Neural progenitor cell (in vitro differentiated cells): ENCODE results near the gene DHRS2. TPM values are rescaled to one million over a fixed set of nuclear protein-coding genes. Genes with fewer than 3 reads are reported as not detected.

ENCODE experiments used
- DNase-seq: peaks from one replicate; pipeline ENCODE4 v3.0.0-alpha.2; 2016; ENCODE audit warnings: low spot score
- H2AFZ ChIP-seq: fragments of 200-600 bp; sonication (generic); replicated peaks from 2 replicates; pipeline ENCODE4 v1.6.1; 2016; ENCODE audit warnings: antibody characterized with exemption
- H3F3A ChIP-seq: fragments of 200-600 bp; sonication (generic); 2 replicates; pipeline ENCODE4 v1.6.1; 2016; ENCODE audit warnings: antibody characterized with exemption, low read depth
- H3K27ac ChIP-seq: fragments of 200-600 bp; sonication (generic); 2 replicates; pipeline ENCODE4 v1.5.1; 2016; ENCODE audit warnings: mild to moderate bottlenecking
- H3K27me3 ChIP-seq: fragments of 200-600 bp; sonication (generic); 2 replicates; pipeline ENCODE4 v1.6.1; 2016; ENCODE audit warnings: mild to moderate bottlenecking, moderate library complexity
- H3K36me3 ChIP-seq: fragments of 200-600 bp; sonication (generic); 2 replicates; pipeline ENCODE4 v1.5.1; 2016
- H3K4me1 ChIP-seq: fragments of 200-600 bp; sonication (generic); 2 replicates; pipeline ENCODE4 v1.6.1; 2016; ENCODE audit warnings: mixed run types
- H3K4me2 ChIP-seq: fragments of 200-600 bp; sonication (generic); 2 replicates; pipeline ENCODE4 v1.6.1; 2016
- H3K4me3 ChIP-seq: fragments of 200-600 bp; sonication (generic); 2 replicates; pipeline ENCODE4 v1.5.1; 2016
- H3K79me2 ChIP-seq: fragments of 200-600 bp; sonication (generic); 2 replicates; pipeline ENCODE4 v1.6.1; 2016; ENCODE audit warnings: low read depth
- H3K9ac ChIP-seq: fragments of 200-600 bp; sonication (generic); 2 replicates; pipeline ENCODE4 v1.6.1; 2016
- H3K9me3 ChIP-seq: fragments of 200-600 bp; sonication (generic); 2 replicates; pipeline ENCODE4 v1.5.1; 2016; ENCODE audit warnings: low read depth
- H4K20me1 ChIP-seq: fragments of 200-600 bp; sonication (generic); 2 replicates; pipeline ENCODE4 v1.6.1; 2016; ENCODE audit warnings: low read depth
- H3K27ac Mint-ChIP-seq: 3 replicates; pipeline ENCODE4 v1.8.0; 2021; ENCODE audit warnings: mixed read lengths
- H3K27me3 Mint-ChIP-seq: 2 replicates; pipeline ENCODE4 v1.8.0; 2022; ENCODE audit warnings: low read depth, mild to moderate bottlenecking, inconsistent platforms, moderate library complexity, mixed read lengths; ENCODE audit not compliant: insufficient read depth
- H3K36me3 Mint-ChIP-seq: 3 replicates; pipeline ENCODE4 v1.8.0; 2021; ENCODE audit warnings: mixed read lengths
- H3K4me1 Mint-ChIP-seq: 3 replicates; pipeline ENCODE4 v1.8.0; 2021; ENCODE audit warnings: mixed read lengths
- H3K4me3 Mint-ChIP-seq: 3 replicates; pipeline ENCODE4 v1.8.0; 2021; ENCODE audit warnings: mild to moderate bottlenecking, moderate library complexity, mixed read lengths
- H3K9me3 Mint-ChIP-seq: 3 replicates; pipeline ENCODE4 v1.8.0; 2020; ENCODE audit warnings: mixed read lengths
- CTCF ChIP-seq: fragments of 200-600 bp; sonication (generic); IDR thresholded peaks from 2 replicates; pipeline ENCODE4 v1.5.1; 2017; ENCODE audit warnings: antibody characterized with exemption, mild to moderate bottlenecking
- EZH2 ChIP-seq: fragments of 200-600 bp; sonication (generic); IDR thresholded peaks from 2 replicates; pipeline ENCODE4 v1.6.1; 2017; ENCODE audit warnings: antibody characterized with exemption, mild to moderate bottlenecking, moderate library complexity
- EZH2phosphoT487 ChIP-seq: fragments of 200-600 bp; sonication (generic); IDR thresholded peaks from 2 replicates; pipeline ENCODE4 v1.6.1; 2017; ENCODE audit warnings: antibody characterized with exemption
- total RNA-seq: library from RNA; depleted of rRNA; stranded (reverse); fragments of >200 nt; gene quantifications from 2 replicates; pipeline ENCODE4 v1.2.3, GENCODE V29; 2015; ENCODE audit warnings: low replicate concordance

The DHRS2 gene
- total RNA-seq, 1 donor from 2014 or later = 2.8 TPM

GRCh38 chr14:23653051-23653450 lies 16.9 kb downstream of the DHRS2 start:
- no peaks in the 10 kb centered on the region for H3K9me3 ChIP-seq
- no peak overlapping the region for H3K4me3 Mint-ChIP-seq
- H3K27me3 Mint-ChIP-seq = peaks cover 4% of the 10 kb centered on the region
- no peaks in the 10 kb centered on the region for H3K36me3 Mint-ChIP-seq
- no peak for DNase-seq
- no peaks in the 10 kb centered on the region for H3F3A ChIP-seq
- H3K4me1 Mint-ChIP-seq = no peaks in the 10 kb centered on the region
- H3K27me3 ChIP-seq = no peaks in the 10 kb centered on the region
- no peak overlapping the region for H3K27ac ChIP-seq
- no peak overlapping the region for H3K4me2 ChIP-seq
- no peaks in the 10 kb centered on the region for H3K79me2 ChIP-seq
- no peak overlapping the region for H3K27ac Mint-ChIP-seq
- H4K20me1 ChIP-seq = no peaks in the 10 kb centered on the region
- peaks cover 2% of the 10 kb centered on the region for H3K9me3 Mint-ChIP-seq
- H3K4me3 ChIP-seq = no peak overlapping the region
- no peak overlapping the region for H3K9ac ChIP-seq
- TF ChIP-seq EZH2 = no peak
- no peak overlapping the region for H2AFZ ChIP-seq
- no peaks in the 10 kb centered on the region for H3K36me3 ChIP-seq
- no peaks in the 10 kb centered on the region for H3K4me1 ChIP-seq

DNA sequence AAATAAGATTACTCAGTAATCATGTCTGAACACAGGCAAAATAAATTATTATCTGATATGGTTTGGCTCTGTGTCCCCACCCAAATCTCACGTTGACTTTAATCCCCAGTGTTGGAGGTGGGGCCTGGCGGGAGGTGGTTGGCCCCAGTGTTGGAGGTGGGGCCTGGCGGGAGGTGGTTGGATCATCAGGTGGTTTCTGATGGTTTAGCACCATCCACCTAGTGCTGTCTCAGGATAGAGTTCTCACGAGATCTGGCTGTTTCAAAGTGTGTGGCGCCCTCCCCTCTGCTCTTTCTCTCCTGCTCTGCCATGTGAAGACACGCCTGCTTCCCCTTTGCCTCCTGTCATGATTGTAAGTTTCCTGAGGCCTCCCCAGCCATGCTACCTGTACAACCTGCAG lies 18.1 kb downstream of the DHRS2 start:
- H3K4me2 ChIP-seq = no peak overlapping the region
- H3K27me3 ChIP-seq = no peaks in the 10 kb centered on the region
- TF ChIP-seq EZH2 (no peak), CTCF (no peak), EZH2phosphoT487 (no peak)
- no peak overlapping the region for H3K4me3 ChIP-seq
- Mint-ChIP-seq H3K4me1 (peaks cover 7% of the 10 kb centered on the region), H3K36me3 (no peaks in the 10 kb centered on the region), H3K4me3 (no peak overlapping the region), H3K9me3 (peaks cover 2% of the 10 kb centered on the region), H3K27me3 (peaks cover 4% of the 10 kb centered on the region), H3K27ac (no peak overlapping the region)
- H4K20me1 ChIP-seq = no peaks in the 10 kb centered on the region
- H3K36me3 ChIP-seq = no peaks in the 10 kb centered on the region
- no peaks in the 10 kb centered on the region for H3K79me2 ChIP-seq
- no peaks in the 10 kb centered on the region for H3K4me1 ChIP-seq
- H3K9me3 ChIP-seq = no peaks in the 10 kb centered on the region
- no peak overlapping the region for H3K27ac ChIP-seq
- no peak overlapping the region for H3K9ac ChIP-seq
- no peaks in the 10 kb centered on the region for H3F3A ChIP-seq
- no peak overlapping the region for H2AFZ ChIP-seq
- DNase-seq = no peak

GRCh38 chr14:23657959-23658470 lies 21.9 kb downstream of the DHRS2 start:
- Mint-ChIP-seq H3K36me3 (no peaks in the 10 kb centered on the region), H3K9me3 (no peaks in the 10 kb centered on the region), H3K27ac (no peak overlapping the region), H3K4me1 (peaks cover 21% of the 10 kb centered on the region), H3K4me3 (no peak overlapping the region), H3K27me3 (peaks cover 4% of the 10 kb centered on the region)
- Histone ChIP-seq H3K9ac (no peak overlapping the region), H3K79me2 (no peaks in the 10 kb centered on the region), H3K27me3 (no peaks in the 10 kb centered on the region), H3K4me2 (no peak overlapping the region), H3K36me3 (no peaks in the 10 kb centered on the region), H3K4me1 (no peaks in the 10 kb centered on the region), H3F3A (no peaks in the 10 kb centered on the region), H3K4me3 (no peak overlapping the region), H4K20me1 (no peaks in the 10 kb centered on the region), H2AFZ (no peak overlapping the region), H3K9me3 (no peaks in the 10 kb centered on the region), H3K27ac (no peak overlapping the region)
- TF ChIP-seq EZH2 = no peak
- no peak for TF ChIP-seq CTCF
- no peak for TF ChIP-seq EZH2phosphoT487
- DNase-seq = no peak

- H3K27me3 Mint-ChIP-seq = peaks cover 4% of the 10 kb centered on the region
- Histone ChIP-seq H3K4me1 (no peaks in the 10 kb centered on the region), H3K79me2 (no peaks in the 10 kb centered on the region), H3K9me3 (no peaks in the 10 kb centered on the region), H3F3A (no peaks in the 10 kb centered on the region), H2AFZ (no peak overlapping the region), H3K27ac (no peak overlapping the region), H3K9ac (no peak overlapping the region), H3K4me2 (no peak overlapping the region), H3K27me3 (no peaks in the 10 kb centered on the region), H3K36me3 (no peaks in the 10 kb centered on the region), H4K20me1 (no peaks in the 10 kb centered on the region), H3K4me3 (no peak overlapping the region)
- H3K9me3 Mint-ChIP-seq = no peaks in the 10 kb centered on the region
- no peak for DNase-seq
- no peak overlapping the region for H3K4me3 Mint-ChIP-seq
- H3K36me3 Mint-ChIP-seq = no peaks in the 10 kb centered on the region
- H3K4me1 Mint-ChIP-seq = peaks cover 21% of the 10 kb centered on the region
- H3K27ac Mint-ChIP-seq = peak overlapping the region; percentile 89
- TF ChIP-seq EZH2 = no peak
- TF ChIP-seq EZH2phosphoT487 = no peak
- TF ChIP-seq CTCF = no peak
Measured at GRCh38 chr14:23660290-23661226, 24.4 kb downstream of the DHRS2 start.
